ENCODE data around the gene LSM6.

The LSM6 gene

DNA sequence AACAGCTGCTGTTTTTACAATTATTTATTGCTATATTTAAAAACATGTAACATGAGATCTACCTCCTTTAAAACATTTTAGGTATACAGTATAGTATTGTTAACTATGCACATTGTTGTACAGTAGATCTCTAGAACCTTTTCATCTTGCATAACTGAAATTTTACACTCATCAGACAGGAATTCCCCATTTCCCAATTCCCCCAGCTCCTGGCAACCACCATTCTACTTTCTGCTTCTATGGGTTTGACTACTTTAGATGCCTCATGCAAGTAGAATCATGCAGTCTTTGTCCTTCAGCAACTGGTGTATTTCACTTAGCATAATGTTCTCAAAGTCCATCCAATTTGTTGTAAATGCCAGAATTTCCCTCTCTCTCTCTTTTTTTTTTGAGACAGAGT is 9.7 kb upstream of the LSM6 start:
- H3K27ac ChIP-seq: no peak overlapping the region
- TF ChIP-seq, protein P1, sequence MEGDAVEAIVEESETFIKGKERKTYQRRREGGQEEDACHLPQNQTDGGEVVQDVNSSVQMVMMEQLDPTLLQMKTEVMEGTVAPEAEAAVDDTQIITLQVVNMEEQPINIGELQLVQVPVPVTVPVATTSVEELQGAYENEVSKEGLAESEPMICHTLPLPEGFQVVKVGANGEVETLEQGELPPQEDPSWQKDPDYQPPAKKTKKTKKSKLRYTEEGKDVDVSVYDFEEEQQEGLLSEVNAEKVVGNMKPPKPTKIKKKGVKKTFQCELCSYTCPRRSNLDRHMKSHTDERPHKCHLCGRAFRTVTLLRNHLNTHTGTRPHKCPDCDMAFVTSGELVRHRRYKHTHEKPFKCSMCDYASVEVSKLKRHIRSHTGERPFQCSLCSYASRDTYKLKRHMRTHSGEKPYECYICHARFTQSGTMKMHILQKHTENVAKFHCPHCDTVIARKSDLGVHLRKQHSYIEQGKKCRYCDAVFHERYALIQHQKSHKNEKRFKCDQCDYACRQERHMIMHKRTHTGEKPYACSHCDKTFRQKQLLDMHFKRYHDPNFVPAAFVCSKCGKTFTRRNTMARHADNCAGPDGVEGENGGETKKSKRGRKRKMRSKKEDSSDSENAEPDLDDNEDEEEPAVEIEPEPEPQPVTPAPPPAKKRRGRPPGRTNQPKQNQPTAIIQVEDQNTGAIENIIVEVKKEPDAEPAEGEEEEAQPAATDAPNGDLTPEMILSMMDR (conservative IDR thresholded peaks at IDR 0.05): no peak
- TF ChIP-seq ZFX (IDR thresholded peaks at IDR 0.05): no peak

DNA sequence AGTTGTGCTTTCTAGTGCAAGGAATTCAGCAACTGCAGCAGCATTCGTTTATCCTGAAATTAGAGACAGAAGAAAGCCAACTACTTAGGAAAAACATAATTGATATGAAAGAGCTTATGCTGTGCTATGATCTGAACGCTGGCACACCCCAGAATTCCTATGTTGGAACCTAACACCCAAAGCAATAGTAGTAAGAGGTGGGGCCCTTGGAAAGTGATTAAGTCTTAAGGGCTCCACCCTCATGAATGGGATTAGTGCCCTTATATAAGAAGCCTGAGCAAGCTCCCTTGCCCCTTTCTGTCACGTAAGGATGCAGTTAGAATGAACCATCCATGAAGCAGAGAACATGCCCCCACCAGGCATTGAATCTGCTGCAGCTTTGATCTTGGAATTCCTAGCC is 5.4 kb upstream of the LSM6 start:
- H3K27ac ChIP-seq: no peak overlapping the region
- TF ChIP-seq ZFX (IDR thresholded peaks at IDR 0.05): no peak
- TF ChIP-seq, protein P1 (conservative IDR thresholded peaks at IDR 0.05): no peak

GRCh38 chr4:146176891-146177290 is 1.4 kb downstream of the LSM6 start:
- TF ChIP-seq, protein P1 (conservative IDR thresholded peaks at IDR 0.05): no peak
- TF ChIP-seq ZFX (IDR thresholded peaks at IDR 0.05): no peak
- H3K27ac ChIP-seq: no peak overlapping the region

DNA sequence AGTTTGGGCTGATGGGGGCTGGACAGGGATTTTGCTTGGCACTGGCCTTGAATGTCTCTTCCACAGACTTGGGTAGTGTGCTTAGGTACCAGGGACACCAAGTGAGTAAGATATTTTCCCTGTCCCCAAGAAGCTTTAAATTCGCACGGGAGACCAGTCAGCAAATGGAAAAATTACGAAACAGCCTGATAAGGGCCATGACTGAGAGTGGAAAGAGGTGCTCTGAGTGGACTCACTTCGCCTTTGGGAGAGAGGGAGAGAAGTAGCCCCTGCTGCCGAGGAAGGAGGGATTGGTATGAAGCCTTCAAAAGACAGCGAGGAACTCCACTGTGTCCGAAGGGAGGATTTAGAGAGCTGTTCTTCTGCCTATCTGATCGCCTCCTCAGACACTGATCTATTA is 2.6 kb downstream of the LSM6 start:
- H3K27ac ChIP-seq: no peak overlapping the region
- TF ChIP-seq ZFX (IDR thresholded peaks at IDR 0.05): no peak
- TF ChIP-seq, protein P1 (conservative IDR thresholded peaks at IDR 0.05): no peak

DNA sequence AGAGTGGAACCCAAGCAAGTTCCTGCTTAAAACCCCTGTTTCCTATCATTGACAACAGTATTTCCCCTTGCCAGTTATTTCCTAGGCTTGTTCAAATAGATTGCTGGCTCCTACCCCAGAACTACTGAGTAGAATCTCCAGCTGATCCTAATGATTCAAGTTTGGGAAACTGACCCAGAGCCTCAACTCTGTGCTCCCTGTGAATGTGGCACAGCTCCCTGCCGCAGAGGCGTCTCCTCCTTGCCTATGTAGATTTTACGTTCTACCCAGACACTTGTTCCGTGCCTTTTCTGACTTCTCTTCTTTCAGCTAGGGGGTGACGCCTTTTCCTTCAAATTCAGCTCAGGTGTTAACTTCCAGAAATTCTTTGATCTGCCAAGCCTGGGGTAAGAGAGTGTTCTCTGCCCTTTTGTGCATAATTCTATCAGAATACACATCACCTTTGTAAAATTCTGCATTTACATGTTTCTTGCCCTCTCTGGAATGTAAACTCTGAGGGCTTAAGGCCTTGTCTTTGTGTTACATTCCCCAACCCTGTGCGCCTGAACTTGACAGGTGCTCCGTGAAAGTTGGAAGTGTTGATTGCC is 4.4 kb downstream of the LSM6 start:
- no peak overlapping the region for H3K27ac ChIP-seq
- TF ChIP-seq ZFX (IDR thresholded peaks at IDR 0.05): no peak
- TF ChIP-seq, protein P1 (conservative IDR thresholded peaks at IDR 0.05): no peak

- TF ChIP-seq, protein P1 (conservative IDR thresholded peaks at IDR 0.05): no peak
- no peak for TF ChIP-seq ZFX (IDR thresholded peaks at IDR 0.05)
- H3K27ac ChIP-seq: no peak overlapping the region
These were observed 6.9 kb downstream of the LSM6 start for GRCh38 chr4:146182443-146182842.

- H3K27ac ChIP-seq: no peak overlapping the region
- no peak for TF ChIP-seq ZFX (IDR thresholded peaks at IDR 0.05)
- TF ChIP-seq, protein P1 (conservative IDR thresholded peaks at IDR 0.05): no peak
These were observed 7.7 kb downstream of the LSM6 start for GRCh38 chr4:146183209-146183608.

Measured in C4-2B (cell line).